Measurements from ENCODE around the gene OR52B2. TPM values are rescaled to one million over a fixed set of nuclear protein-coding genes. Genes with fewer than 3 reads are reported as not detected.

The OR52B2 gene
- total and polyA plus RNA-seq, 2 of the 8 experiments (the other 6 are each of a cell fraction or from before 2014, with no cell fraction given), result 0.15 TPM; not detected in 1

- TF ChIP-seq, protein P1, sequence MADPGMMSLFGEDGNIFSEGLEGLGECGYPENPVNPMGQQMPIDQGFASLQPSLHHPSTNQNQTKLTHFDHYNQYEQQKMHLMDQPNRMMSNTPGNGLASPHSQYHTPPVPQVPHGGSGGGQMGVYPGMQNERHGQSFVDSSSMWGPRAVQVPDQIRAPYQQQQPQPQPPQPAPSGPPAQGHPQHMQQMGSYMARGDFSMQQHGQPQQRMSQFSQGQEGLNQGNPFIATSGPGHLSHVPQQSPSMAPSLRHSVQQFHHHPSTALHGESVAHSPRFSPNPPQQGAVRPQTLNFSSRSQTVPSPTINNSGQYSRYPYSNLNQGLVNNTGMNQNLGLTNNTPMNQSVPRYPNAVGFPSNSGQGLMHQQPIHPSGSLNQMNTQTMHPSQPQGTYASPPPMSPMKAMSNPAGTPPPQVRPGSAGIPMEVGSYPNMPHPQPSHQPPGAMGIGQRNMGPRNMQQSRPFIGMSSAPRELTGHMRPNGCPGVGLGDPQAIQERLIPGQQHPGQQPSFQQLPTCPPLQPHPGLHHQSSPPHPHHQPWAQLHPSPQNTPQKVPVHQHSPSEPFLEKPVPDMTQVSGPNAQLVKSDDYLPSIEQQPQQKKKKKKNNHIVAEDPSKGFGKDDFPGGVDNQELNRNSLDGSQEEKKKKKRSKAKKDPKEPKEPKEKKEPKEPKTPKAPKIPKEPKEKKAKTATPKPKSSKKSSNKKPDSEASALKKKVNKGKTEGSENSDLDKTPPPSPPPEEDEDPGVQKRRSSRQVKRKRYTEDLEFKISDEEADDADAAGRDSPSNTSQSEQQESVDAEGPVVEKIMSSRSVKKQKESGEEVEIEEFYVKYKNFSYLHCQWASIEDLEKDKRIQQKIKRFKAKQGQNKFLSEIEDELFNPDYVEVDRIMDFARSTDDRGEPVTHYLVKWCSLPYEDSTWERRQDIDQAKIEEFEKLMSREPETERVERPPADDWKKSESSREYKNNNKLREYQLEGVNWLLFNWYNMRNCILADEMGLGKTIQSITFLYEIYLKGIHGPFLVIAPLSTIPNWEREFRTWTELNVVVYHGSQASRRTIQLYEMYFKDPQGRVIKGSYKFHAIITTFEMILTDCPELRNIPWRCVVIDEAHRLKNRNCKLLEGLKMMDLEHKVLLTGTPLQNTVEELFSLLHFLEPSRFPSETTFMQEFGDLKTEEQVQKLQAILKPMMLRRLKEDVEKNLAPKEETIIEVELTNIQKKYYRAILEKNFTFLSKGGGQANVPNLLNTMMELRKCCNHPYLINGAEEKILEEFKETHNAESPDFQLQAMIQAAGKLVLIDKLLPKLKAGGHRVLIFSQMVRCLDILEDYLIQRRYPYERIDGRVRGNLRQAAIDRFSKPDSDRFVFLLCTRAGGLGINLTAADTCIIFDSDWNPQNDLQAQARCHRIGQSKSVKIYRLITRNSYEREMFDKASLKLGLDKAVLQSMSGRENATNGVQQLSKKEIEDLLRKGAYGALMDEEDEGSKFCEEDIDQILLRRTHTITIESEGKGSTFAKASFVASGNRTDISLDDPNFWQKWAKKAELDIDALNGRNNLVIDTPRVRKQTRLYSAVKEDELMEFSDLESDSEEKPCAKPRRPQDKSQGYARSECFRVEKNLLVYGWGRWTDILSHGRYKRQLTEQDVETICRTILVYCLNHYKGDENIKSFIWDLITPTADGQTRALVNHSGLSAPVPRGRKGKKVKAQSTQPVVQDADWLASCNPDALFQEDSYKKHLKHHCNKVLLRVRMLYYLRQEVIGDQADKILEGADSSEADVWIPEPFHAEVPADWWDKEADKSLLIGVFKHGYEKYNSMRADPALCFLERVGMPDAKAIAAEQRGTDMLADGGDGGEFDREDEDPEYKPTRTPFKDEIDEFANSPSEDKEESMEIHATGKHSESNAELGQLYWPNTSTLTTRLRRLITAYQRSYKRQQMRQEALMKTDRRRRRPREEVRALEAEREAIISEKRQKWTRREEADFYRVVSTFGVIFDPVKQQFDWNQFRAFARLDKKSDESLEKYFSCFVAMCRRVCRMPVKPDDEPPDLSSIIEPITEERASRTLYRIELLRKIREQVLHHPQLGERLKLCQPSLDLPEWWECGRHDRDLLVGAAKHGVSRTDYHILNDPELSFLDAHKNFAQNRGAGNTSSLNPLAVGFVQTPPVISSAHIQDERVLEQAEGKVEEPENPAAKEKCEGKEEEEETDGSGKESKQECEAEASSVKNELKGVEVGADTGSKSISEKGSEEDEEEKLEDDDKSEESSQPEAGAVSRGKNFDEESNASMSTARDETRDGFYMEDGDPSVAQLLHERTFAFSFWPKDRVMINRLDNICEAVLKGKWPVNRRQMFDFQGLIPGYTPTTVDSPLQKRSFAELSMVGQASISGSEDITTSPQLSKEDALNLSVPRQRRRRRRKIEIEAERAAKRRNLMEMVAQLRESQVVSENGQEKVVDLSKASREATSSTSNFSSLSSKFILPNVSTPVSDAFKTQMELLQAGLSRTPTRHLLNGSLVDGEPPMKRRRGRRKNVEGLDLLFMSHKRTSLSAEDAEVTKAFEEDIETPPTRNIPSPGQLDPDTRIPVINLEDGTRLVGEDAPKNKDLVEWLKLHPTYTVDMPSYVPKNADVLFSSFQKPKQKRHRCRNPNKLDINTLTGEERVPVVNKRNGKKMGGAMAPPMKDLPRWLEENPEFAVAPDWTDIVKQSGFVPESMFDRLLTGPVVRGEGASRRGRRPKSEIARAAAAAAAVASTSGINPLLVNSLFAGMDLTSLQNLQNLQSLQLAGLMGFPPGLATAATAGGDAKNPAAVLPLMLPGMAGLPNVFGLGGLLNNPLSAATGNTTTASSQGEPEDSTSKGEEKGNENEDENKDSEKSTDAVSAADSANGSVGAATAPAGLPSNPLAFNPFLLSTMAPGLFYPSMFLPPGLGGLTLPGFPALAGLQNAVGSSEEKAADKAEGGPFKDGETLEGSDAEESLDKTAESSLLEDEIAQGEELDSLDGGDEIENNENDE (IDR thresholded peaks at IDR 0.05; ENCODE audit: insufficient replicate concordance, low read length), result no peak
- TF ChIP-seq EZH2 (IDR thresholded peaks at IDR 0.05; ENCODE audit: low read depth, low read length, severe bottlenecking) (no peak), SP4 (IDR thresholded peaks at IDR 0.05; ENCODE audit: low read length) (no peak), CREB1 (IDR thresholded peaks at IDR 0.05) (no peak), EGR1 (IDR thresholded peaks at IDR 0.05; ENCODE audit: borderline replicate concordance, low read depth, low read length) (no peak), TAF7 (optimal IDR thresholded peaks at IDR 0.05; ENCODE audit: borderline replicate concordance, low read depth, low read length) (no peak), BRCA1 (IDR thresholded peaks at IDR 0.05; ENCODE audit: low read depth, low read length) (no peak), BCL11A (IDR thresholded peaks at IDR 0.05; ENCODE audit: low read depth in 2 of 2, low read length in 2 of 2) (no peak), RNF2 (IDR thresholded peaks at IDR 0.05; ENCODE audit: borderline replicate concordance, low read depth, low read length, missing control alignments, poor library complexity, severe bottlenecking) (no peak), BACH1 (IDR thresholded peaks at IDR 0.05; ENCODE audit: low read length) (no peak)
- TF ChIP-seq, protein P2, sequence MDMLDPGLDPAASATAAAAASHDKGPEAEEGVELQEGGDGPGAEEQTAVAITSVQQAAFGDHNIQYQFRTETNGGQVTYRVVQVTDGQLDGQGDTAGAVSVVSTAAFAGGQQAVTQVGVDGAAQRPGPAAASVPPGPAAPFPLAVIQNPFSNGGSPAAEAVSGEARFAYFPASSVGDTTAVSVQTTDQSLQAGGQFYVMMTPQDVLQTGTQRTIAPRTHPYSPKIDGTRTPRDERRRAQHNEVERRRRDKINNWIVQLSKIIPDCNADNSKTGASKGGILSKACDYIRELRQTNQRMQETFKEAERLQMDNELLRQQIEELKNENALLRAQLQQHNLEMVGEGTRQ (IDR thresholded peaks at IDR 0.05; ENCODE audit: low read length), result no peak
These were observed 49.2 kb upstream of the OR52B2 start (continued) for GRCh38 chr11:6219359-6219758.
